ENCODE measurements around the gene STRA8.
A peak's percentile ranks its signal among the peaks of the same experiment; 100 is the strongest.

Gene STRA8

GRCh38 chr7:135239263-135239662 lies 5.6 kb downstream of the STRA8 start:
- ATAC-seq = no peak

GRCh38 chr7:135240441-135240840 lies 6.8 kb downstream of the STRA8 start:
- no peak for ATAC-seq

DNA sequence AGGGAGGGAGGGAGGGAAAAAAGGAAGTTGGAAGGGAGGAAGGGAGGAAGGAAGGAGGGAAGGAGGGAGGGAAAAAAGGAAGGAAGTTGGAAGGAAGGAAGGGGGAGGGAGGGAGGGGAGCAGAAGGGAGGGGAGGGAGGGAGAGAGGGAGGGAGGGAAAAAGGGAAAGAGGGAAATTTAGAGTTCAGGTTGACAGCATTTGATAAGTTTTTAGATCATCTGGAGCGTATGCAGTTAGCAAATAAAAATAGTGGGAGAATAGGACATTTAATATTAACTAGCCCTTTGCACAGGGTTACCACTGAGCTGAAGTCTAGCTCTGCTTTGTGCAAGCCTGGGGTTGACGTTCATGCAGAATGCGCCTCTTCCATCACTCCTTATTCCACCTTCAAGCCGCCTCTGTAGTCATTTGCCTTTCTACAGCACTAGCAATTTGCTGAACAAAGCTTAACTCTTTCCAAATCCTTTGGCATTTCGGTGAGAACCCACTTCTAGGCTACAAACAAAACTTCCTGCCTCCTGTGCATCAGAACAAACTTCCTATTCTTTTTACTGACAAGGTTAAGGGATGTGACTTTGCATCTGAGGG lies 8.6 kb downstream of the STRA8 start:
- no peak for ATAC-seq

DNA sequence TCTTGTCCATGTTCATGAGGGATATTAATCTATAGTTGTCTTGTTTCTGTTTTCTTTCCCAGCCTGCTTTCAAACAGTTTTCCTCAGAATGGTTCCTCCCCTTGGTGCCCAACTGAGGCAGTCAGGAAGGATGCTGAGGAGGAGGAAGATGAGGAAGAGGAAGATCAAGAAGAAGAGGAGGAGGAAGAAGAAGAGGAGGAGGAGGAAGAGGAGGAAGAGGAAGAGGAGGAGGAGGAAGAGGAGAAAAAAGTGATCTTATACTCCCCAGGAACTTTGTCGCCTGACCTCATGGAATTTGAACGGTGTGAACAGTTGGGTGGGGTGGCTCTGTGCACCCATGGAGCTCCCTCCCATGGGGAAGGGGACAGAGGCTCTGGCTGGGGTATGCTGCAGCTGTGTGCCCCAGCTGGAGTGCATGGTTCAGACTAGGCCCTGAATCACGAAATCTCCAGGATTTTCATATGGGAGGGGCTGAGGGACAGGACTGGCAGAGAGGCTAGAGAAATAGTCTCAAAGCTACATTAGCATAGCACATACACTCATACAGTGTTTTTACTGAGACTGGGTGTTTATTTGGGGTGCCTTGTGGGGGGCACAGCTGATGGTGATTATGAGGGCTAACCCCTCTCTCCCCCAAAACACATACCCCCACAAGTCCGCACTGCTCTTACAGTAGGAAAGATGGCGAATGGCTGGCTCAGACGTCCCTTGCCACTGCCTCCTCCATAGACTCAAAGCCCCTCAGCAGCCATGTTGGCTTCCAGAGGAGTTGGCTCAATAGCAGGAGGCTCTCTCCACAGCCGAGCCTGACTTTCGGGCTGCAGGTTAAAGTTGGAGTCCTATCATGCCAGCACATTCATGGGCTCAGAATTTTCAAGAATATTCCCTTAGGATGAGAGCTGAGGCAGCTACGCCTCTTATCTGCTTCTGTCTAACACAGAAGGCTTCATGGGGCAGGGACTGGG lies 11.9 kb downstream of the STRA8 start:
- no peak for ATAC-seq

GRCh38 chr7:135246191-135246825 lies 12.7 kb downstream of the STRA8 start:
- ATAC-seq = no peak

GRCh38 chr7:135247746-135248471 lies 14.3 kb downstream of the STRA8 start:
- no peak for ATAC-seq

GRCh38 chr7:135248546-135248945 lies 14.9 kb downstream of the STRA8 start:
- no peak for ATAC-seq

- ATAC-seq = peak; percentile 30 to 41
These were observed 18.1 kb downstream of the STRA8 start for GRCh38 chr7:135251496-135252391.

DNA sequence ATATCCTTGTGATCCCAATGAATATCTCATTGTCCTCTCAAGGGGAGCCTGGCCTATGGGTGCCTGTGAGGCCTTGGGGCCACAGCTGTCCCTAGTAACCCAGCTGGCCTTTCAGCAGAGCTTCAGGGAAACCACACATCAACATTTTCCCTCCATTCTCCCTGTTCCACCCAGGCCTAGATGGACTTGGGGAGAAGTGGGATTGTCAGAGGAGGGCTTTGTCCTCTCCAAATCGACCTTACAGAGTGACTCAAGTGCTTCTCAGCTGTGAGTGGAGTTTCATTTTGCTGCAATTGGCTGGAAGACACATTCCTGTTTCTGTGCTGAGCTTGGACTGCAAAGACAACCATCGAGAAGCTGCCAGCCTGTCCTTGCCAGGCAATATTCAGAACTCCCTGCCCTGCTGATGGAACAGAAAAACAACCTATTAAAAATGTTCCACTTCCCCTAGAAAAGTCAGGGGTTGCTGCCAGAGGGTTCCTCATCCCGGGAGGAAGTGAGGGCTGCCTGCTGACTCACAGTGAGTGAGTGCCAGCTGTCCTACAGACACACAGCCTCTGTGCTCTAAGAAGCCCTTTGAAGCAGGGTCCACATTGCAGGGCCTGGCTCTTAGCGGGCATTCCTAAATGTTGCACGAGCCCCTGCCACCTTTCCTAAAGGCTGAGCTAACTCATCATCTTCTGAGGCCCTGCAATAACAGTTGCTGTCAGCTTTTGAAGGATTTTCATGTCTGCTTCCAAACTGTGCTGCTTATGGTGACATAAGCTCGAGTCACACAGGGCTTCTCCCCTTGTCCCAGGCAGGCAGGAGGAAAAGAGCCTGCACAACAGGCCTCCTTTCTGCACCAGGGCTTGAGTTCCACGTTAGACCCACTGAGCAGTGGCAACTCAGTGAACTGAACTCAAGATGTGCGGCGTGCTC lies 20.5 kb downstream of the STRA8 start:
- ATAC-seq = no peak

- no peak for ATAC-seq
These were observed 24.2 kb downstream of the STRA8 start for GRCh38 chr7:135257790-135258189.

GRCh38 chr7:135258585-135258984 lies 24.9 kb downstream of the STRA8 start:
- ATAC-seq = no peak

DNA sequence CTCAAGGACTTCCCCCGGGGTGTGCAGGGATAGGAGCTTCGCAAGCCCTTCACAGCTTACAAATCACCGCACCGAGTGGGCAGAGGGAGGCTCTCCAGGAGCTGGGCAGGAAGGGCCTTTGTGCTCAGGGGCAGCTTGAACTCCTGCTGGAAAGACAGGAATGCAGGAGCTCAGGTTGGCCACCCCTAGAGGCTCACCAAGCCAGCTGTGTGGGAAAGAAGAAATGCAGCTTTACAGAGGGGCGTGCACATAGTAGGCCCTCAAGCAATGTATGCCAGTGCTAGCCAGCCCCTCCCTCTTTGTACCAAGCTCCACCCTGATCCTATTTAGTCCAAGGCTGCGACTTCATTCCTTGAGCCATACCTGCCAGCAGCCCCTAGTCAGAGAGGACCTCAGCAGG lies 26.1 kb downstream of the STRA8 start:
- no peak for ATAC-seq

GRCh38 chr7:135260470-135260869 lies 26.8 kb downstream of the STRA8 start:
- ATAC-seq = no peak

DNA sequence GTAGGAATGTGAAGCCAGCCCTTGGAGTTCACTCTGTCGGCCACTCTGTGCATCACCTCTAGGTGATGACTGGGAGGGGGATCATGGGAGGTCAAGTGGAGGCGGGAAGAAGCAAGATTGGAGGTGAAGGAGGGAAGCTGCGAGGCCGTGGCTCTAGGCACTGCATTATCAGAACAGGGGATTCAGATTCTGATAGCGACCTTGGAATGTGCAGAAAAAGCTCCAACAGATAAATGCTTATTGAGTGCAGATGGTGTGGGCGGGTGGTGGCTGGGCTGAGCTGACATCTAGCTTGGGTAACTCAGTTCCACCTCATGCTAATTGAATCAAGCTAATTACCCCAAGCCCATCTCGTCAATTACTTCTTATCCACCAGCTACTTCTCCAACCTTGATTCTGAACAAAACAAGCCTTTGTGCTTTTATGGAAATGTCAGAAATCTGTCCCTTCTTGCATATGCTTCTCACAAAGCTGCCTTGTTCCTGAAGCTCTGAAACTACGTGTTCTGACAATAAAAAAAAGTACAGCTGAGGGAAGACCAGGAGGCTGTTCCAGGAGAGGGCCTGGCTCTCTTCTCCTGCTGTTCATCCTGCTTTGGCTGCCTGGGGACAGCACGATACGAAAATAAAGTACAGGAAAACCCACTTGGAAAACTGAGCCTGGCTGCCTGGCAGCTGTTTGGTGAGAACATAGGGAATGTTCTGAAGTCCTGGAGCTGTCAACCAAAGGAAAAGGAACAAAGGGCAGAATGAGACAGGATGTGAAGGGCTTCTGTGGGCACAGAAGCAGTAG lies 27.5 kb downstream of the STRA8 start:
- no peak for ATAC-seq

DNA sequence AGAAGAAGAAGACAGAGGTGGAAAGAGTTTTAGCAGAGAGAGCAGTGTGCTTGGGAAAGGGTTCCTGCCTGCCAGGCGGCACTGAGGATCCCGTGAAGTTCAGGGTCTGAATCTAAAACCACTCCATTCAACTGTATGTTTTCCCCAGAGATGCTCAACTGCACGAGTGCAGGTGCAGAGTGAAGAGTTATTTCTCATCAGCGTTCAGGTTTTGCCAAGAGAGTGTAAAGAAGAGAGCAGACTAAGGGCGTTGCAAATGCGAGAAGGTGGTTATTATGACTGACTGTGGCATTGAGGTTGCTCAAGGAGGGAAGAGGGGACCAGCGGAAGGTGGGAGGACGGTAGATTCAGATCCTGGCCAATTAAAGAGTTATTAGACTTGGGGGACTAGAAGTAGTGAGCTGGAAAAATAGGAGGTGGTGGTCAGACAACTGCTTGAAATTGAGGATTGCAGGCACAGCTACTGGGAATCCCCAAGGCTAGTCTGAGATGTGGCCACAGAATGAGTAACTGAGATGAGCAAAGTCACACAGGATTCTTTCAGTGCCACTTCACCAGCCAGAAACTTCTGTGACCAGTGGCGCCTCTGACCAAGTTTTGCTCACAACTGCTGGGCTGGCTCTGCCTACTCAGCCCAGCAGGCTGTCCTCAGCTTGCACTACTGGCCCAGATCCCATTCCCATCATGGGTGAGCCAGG lies 29.1 kb downstream of the STRA8 start:
- ATAC-seq = no peak

DNA sequence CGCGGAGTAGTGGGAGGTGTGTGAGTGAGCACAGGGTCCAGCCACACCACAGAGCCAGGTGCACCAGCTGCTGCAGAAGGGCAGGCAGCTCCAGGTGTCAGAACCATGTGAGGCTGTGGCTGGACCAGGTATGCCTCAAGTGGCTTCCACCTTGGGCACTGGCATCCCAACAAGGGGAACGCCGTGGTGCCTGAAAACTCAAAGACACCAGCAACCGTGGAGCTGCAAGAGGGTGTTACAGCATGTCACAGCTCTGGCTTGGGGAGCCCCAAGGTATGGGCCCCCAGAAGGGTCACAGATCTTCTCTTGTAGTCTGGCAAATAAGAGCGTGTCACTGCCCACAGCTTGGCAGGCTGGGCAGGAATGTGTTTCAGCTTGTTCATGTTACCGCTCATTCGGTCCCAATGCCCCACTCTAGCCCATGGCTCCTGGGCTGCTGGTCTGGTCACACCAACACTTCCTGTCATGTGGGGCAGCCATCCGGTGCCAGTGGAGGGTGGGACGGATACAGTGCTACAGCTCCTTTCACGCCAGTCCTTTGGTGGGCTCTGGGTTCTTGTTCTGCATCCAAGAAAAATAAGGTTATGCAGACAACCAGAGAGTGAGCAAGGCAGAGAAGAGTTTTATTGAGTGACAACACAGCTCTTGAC lies 29.8 kb downstream of the STRA8 start:
- no peak for ATAC-seq

DNA sequence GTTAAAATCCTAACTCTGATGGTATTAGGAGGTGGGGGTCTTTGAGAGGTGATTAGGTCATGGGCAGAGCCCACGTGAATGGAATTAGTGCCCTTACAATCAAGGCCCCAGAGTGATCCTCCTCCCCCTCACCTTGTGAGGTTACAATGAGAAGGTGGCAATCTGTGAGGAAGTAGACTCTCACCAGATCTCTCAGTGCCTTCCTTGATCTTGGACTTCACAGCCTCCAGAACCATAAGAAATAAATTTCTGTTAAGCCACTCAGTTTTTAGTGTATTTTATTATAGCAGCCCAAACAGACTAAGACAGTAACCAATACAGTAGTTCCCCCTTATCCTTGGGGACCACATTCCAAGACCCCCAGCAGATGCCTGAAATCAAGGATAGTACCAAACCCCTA lies 32.0 kb downstream of the STRA8 start:
- no peak for ATAC-seq

DNA sequence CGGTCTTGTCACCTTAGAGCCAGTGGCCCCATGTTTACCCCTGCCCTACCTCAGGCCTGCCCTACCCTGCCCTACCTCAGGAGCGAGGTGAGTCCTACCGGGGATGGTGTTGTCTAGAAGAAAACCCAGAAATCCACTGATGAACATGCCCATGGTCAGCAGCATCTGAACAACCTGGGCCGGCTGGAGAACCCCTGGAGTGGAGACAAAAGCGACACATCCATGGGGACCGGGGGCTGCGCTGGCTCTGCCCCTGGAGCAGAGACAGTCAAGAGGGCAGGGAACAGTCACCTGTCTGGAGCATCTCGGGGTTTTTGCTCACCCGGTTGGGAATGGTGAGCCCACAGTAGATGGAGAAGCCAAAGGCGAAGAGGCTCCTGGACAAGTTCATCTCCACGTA lies 36.3 kb downstream of the STRA8 start:
- ATAC-seq = no peak
